Fibroblast of lung (primary cell): ENCODE results near the gene SLC22A17. TPM values are rescaled to one million over a fixed set of nuclear protein-coding genes. Genes with fewer than 3 reads are reported as not detected.
A peak's percentile ranks its signal among the peaks of the same experiment; 100 is the strongest.

Source experiments
- DNase-seq, 2 donors: peaks; one replicate each; pipeline versions ENCODE4 v3.0.0 to v3.0.0-alpha.2; 2010; ENCODE audit warnings: low read depth in 2 of 2
- H2AFZ ChIP-seq: 2 replicates; pipeline ENCODE4 v1.5.1; 2012; ENCODE audit warnings: low read length, control low read depth, inconsistent platforms
- H3K27ac ChIP-seq: 2 replicates; pipeline ENCODE4 v1.5.1; 2011; ENCODE audit warnings: low read length, control low read depth; ENCODE audit not compliant: insufficient read depth
- H3K27me3 ChIP-seq: 2 replicates; pipeline ENCODE4 v1.5.1; 2011; ENCODE audit warnings: mild to moderate bottlenecking, low read length; ENCODE audit not compliant: control insufficient read depth, insufficient read depth
- H3K36me3 ChIP-seq: 2 replicates; pipeline ENCODE4 v1.5.1; 2011; ENCODE audit warnings: low read length; ENCODE audit not compliant: control insufficient read depth, insufficient read depth
- H3K4me1 ChIP-seq: 2 replicates; pipeline ENCODE4 v1.5.1; 2011; ENCODE audit warnings: low read length; ENCODE audit not compliant: control insufficient read depth, insufficient read depth; ENCODE audit errors: extremely low read depth
- H3K4me2 ChIP-seq: 2 replicates; pipeline ENCODE4 v1.5.1; 2011; ENCODE audit warnings: low read length, control low read depth; ENCODE audit not compliant: insufficient read depth; ENCODE audit errors: extremely low read depth
- H3K4me3 ChIP-seq, 4 experiments: fragments of 200-600 bp in 1 of 4; sonication (generic) in 1 of 4; replicated peaks in 1 of 4; 2 replicates each; pipeline ENCODE4 v1.5.1; 2011 to 2016; ENCODE audit warnings: low read length in 4 of 4, low read depth in 3 of 4, mild to moderate bottlenecking in 3 of 4, control low read depth in 2 of 4, inconsistent platforms in 1 of 4, mixed read lengths in 1 of 4; ENCODE audit not compliant: insufficient read depth in 1 of 4; ENCODE audit errors: control extremely low read depth in 1 of 4
- H3K79me2 ChIP-seq: 2 replicates; pipeline ENCODE4 v1.5.1; 2012; ENCODE audit warnings: mild to moderate bottlenecking, low read length, inconsistent platforms; ENCODE audit not compliant: control insufficient read depth, insufficient read depth
- H3K9ac ChIP-seq: 2 replicates; pipeline ENCODE4 v1.5.1; 2011; ENCODE audit warnings: mild to moderate bottlenecking, low read length, control low read depth; ENCODE audit not compliant: insufficient read depth
- H3K9me3 ChIP-seq: 2 replicates; pipeline ENCODE4 v1.5.1; 2012; ENCODE audit warnings: low read depth, low read length; ENCODE audit not compliant: control insufficient read depth, insufficient read depth
- H4K20me1 ChIP-seq: 2 replicates; pipeline ENCODE4 v1.5.1; 2011; ENCODE audit warnings: low read length; ENCODE audit not compliant: control insufficient read depth, insufficient read depth; ENCODE audit errors: extremely low read depth
- CTCF ChIP-seq, 2 donors: IDR thresholded peaks in 1 of 2; conservative IDR thresholded peaks in 1 of 2; 1 replicate in 1 of 2; 2 replicates in 1 of 2; pipeline ENCODE4 v1.5.1; 2011 to 2012; ENCODE audit warnings: low read length in 2 of 2, control low read depth in 1 of 2, inconsistent platforms in 1 of 2, low read depth in 1 of 2, mild to moderate bottlenecking in 1 of 2
- EZH2 ChIP-seq: IDR thresholded peaks from 2 replicates; pipeline ENCODE4 v1.5.1; 2012; ENCODE audit warnings: low read length, control low read depth, mild to moderate bottlenecking; ENCODE audit errors: missing control alignments
- polyA plus RNA-seq, 2 donors: library from polyadenylated mRNA; depleted of rRNA in 1 of 2; stranded (reverse) in 1 of 2; unstranded in 1 of 2; fragments of >200 nt; gene quantifications; 2 replicates each; pipeline ENCODE4 v1.2.1, GENCODE V29; 2011 to 2012; ENCODE audit warnings: missing spikeins in 1 of 2
- total RNA-seq: library from RNA; depleted of rRNA; stranded (reverse); fragments of >200 nt; gene quantifications from 2 replicates; pipeline ENCODE4 v1.2.1, GENCODE V29; 2014

The SLC22A17 gene
- total and polyA plus RNA-seq, 2 donors (not counting 1 experiment from before 2014, with no cell fraction given) = 7.9 to 23.1 TPM

- Histone ChIP-seq H3K27ac (peak overlapping the region; percentile 91), H3K79me2 (peaks cover 22% of the 10 kb centered on the region), H4K20me1 (no peaks in the 10 kb centered on the region), H3K27me3 (no peaks in the 10 kb centered on the region), H2AFZ (no peak overlapping the region), H3K9me3 (no peaks in the 10 kb centered on the region), H3K4me1 (peaks cover 4% of the 10 kb centered on the region), H3K4me2 (peak overlapping the region; percentile 64), H3K4me3 (peak overlapping the region in 2 of 4 experiments; percentile 47), H3K36me3 (peaks cover 13% of the 10 kb centered on the region), H3K9ac (no peak overlapping the region)
- TF ChIP-seq EZH2 (no peak), CTCF (conservative IDR thresholded peaks at IDR 0.05 in 1 of 2, IDR thresholded peaks at IDR 0.05 in 1 of 2; ENCODE audit: low read depth in 1 of 2, low read length in 2 of 2) (no peak)
- no peak for DNase-seq
Observed at GRCh38 chr14:23319746-23320583, 32.7 kb downstream of the SLC22A17 start.

DNA sequence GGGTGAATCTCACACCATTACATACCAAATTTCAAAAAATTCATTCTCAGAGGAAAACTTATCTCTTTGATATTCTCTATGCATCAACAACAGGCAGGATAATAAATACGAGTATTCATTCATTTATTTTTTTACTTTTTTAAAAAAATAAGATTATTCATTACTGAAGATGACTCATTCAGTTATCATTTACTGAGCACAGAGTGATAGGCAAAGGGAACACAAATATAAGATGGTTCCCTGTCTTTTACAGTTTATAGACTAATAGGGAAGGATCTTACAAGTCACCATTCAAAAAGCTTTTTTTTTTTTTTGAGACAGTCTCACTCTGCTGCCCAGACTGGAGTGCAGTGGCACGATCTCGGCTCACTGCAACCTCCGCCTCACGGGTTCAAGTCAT is 36.4 kb downstream of the SLC22A17 start:
- Histone ChIP-seq H3K4me2 (no peak overlapping the region), H2AFZ (no peak overlapping the region), H3K79me2 (peaks cover 2% of the 10 kb centered on the region), H3K36me3 (peaks cover 3% of the 10 kb centered on the region), H4K20me1 (no peaks in the 10 kb centered on the region), H3K4me1 (no peaks in the 10 kb centered on the region), H3K27me3 (no peaks in the 10 kb centered on the region), H3K27ac (no peak overlapping the region), H3K9me3 (no peaks in the 10 kb centered on the region), H3K4me3 (no peak overlapping the region), H3K9ac (no peak overlapping the region)
- no peak for DNase-seq
- TF ChIP-seq CTCF (conservative IDR thresholded peaks at IDR 0.05 in 1 of 2, IDR thresholded peaks at IDR 0.05 in 1 of 2; ENCODE audit: low read depth in 1 of 2, low read length in 2 of 2) = no peak
- no peak for TF ChIP-seq EZH2

GRCh38 chr14:23310546-23310945 is 42.1 kb downstream of the SLC22A17 start:
- no peak for DNase-seq
- Histone ChIP-seq H3K79me2 (peaks cover 44% of the 10 kb centered on the region), H4K20me1 (no peaks in the 10 kb centered on the region), H3K36me3 (peaks cover 13% of the 10 kb centered on the region), H3K4me3 (no peak overlapping the region), H3K9ac (no peak overlapping the region), H3K9me3 (no peaks in the 10 kb centered on the region), H3K4me1 (peaks cover 9% of the 10 kb centered on the region), H3K27ac (no peak overlapping the region), H3K4me2 (no peak overlapping the region), H2AFZ (no peak overlapping the region), H3K27me3 (no peaks in the 10 kb centered on the region)
- no peak for TF ChIP-seq EZH2
